ENCODE measurements around the gene RANBP1.

GRCh38 chr22:20107951-20108756 is 7.8 kb upstream of the RANBP1 start:
- TF ChIP-seq GATA3 (IDR thresholded peaks at IDR 0.05; ENCODE audit: low read depth, low read length), result no peak
- TF ChIP-seq GATA2 (IDR thresholded peaks at IDR 0.05; ENCODE audit: low read depth, low read length), result no peak

Measured in SH-SY5Y (cell line).